ENCODE results near the gene UCN3. TPM values are rescaled to one million over a fixed set of nuclear protein-coding genes. Genes with fewer than 3 reads are reported as not detected.

Gene UCN3, protein sequence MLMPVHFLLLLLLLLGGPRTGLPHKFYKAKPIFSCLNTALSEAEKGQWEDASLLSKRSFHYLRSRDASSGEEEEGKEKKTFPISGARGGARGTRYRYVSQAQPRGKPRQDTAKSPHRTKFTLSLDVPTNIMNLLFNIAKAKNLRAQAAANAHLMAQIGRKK
- total RNA-seq = not detected

GRCh38 chr10:5364890-5365338 lies at the start of gene UCN3:
Gene UCN3 (plus strand): TSS chr10:5364966. CDS start chr10:5373721, 8,755 bp downstream.

GRCh38 chr10:5404208-5405041 lies 39.7 kb downstream of the UCN3 start, which contains the start of gene TUBAL3:
Gene TUBAL3 (minus strand): TSS chr10:5404828. CDS start chr10:5404792, 36 bp downstream.

DNA sequence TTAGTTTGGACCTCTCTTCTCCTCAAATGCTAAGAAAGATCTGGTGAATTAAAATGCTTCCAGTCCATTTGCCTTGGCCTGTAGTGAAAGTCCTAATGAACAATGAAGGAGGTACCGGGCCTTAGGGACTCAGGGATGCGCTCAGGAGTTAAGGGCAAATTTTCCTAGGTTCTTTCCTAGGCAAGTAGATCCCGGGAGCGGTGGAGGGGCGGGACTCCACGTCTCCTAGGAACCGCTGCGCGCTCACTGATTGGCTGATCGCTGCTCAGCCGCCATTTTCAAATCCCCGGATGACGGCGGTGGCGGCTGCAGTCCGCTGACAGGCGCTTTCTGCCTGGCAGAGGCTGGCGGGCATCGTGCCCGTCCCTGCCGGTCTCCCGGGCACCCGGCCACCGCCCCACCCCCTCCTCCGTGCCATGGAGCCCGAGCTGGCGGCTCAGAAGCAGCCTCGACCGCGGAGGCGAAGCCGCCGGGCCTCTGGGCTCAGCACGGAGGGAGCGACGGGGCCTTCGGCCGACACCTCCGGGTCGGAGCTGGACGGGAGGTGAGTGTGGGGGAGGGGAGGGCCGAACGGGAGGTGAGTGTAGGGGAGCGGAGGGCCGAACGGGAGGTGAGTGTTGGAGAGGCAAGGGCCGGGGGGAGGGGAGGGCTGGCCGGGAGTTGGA lies 47.6 kb downstream of the UCN3 start, which contains the start of gene NET1:
Gene NET1 (plus strand): TSS at position 281 of the 665 bp plus-strand sequence. CDS start 136 bp downstream, at position 417.

Other genes starting within 250 kb of the UCN3 start
- not detected for gene AKR1C8, start 179.8 kb upstream of the UCN3 start, total RNA-seq
- not detected for gene AKR1C4, start 168.1 kb upstream of the UCN3 start, total RNA-seq
- not detected for gene TUBAL3, start 39.9 kb downstream of the UCN3 start, total RNA-seq
- 17.8 TPM for gene NET1, start 47.6 kb downstream of the UCN3 start, total RNA-seq
- gene CALML5, start 134.6 kb downstream of the UCN3 start, total RNA-seq = not detected
- gene CALML3, start 160.0 kb downstream of the UCN3 start, total RNA-seq = not detected